8988T (cell line): Measurements from ENCODE around the gene HOXC4.

Experiments
- DNase-seq: peaks from one replicate; pipeline ENCODE4 v3.0.0; 2011

Gene HOXC4

GRCh38 chr12:54016051-54016450 is 37.6 kb upstream of the HOXC4 start:
- no peak for DNase-seq

DNA sequence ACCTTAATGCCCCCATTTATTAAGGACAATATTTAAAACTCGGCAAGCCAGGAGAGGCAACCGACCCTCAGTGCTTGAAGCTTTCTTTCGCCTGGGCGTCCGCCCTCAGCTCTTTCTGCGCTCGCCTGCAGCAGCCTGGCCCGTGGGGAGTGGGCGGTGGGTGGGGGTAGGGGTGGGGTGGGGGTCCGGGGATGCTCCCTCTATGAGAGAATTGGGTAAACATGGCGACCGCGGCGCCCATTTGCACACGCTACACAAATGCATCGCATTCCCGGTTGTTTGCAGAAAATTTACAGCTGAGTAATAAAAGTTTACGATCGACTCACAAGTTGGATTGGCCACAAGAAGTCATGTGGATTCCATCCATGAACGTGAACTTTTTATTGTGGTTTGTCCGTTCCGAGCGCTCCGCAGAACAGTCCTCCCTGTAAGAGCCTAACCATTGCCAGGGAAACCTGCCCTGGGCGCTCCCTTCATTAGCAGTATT is 37.1 kb upstream of the HOXC4 start:
- DNase-seq: no peak

DNA sequence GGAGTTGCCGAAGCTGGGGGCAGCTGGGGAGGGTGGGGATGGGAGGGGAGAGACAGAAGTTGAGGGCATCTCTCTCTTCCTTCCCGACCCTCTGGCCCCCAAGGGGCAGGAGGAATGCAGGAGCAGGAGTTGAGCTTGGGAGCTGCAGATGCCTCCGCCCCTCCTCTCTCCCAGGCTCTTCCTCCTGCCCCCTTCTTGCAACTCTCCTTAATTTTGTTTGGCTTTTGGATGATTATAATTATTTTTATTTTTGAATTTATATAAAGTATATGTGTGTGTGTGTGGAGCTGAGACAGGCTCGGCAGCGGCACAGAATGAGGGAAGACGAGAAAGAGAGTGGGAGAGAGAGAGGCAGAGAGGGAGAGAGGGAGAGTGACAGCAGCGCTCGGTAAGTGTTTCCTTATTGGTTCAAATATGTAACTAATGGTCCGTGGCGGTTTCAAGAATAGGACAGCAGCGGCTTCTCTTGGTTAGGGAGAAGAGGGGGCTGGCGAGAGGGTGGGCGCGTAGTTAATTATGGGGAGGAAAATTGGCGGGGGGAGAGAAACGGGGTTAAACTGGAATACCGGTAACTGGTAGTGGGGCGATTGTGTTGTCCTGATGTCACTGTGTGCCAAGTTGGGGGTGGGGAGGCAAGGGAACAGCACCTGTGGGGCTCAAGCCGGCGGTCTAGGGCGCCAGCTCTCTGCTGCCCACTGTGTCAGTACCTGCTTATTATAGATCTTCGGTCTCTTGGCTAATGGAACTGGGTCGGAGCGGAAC is 36.4 kb upstream of the HOXC4 start:
- DNase-seq: peak; percentile 80

DNA sequence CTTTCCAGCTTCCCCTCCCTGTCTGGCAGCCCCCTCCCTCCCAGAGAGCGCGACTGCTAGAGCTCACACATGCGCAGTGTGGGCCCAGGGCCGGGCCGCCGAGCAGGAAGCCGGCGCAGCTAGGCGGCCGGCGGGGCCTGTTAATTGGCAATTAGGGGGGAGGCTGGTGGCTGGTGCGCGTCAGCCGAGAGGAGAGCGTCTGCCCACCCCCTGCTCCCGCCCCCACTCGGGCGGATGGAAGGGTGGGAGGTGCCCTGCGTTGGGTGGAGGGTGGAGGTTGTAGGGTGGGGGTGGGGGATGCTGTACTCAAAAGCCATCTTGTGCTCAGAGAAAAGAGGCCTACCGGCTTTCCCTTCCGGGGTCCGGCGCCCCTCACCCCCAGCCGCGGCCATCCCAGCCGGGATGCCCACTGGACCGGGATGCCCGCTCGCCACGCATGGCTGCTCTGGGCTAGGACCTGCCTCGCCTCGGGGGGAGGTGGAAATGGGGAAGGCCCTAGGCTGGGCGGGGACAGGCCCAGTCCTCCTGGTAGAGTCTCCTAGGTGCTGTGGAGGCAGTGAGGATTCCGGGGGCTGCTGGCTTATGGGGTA is 35.7 kb upstream of the HOXC4 start:
- DNase-seq: peak; percentile 95

DNA sequence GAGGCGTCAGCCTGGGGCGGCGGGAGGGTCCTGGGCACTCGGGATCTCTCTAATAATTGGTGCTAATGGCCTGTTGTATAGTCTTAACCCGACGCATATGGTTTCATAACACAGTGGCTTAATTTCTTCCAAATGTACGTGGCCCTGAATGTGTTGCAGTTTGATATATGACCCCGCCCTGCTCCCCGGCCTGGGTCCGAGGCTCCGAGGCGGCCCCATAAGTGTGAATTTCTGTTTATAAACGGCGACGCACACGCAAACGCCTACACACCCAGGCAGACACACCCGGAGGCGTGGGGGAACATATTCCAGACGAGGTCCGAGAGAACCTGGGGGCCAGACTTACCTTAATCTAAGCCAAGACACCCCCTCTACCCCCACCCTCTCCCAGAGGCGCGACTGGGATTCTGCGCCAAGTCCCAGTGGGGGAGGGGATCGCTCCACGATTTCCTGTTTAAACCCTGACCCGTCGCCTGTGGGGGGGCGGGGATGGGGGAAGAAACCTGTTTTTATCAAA is 35.1 kb upstream of the HOXC4 start:
- DNase-seq: no peak

GRCh38 chr12:54019091-54019811 is 34.4 kb upstream of the HOXC4 start:
- no peak for DNase-seq

DNA sequence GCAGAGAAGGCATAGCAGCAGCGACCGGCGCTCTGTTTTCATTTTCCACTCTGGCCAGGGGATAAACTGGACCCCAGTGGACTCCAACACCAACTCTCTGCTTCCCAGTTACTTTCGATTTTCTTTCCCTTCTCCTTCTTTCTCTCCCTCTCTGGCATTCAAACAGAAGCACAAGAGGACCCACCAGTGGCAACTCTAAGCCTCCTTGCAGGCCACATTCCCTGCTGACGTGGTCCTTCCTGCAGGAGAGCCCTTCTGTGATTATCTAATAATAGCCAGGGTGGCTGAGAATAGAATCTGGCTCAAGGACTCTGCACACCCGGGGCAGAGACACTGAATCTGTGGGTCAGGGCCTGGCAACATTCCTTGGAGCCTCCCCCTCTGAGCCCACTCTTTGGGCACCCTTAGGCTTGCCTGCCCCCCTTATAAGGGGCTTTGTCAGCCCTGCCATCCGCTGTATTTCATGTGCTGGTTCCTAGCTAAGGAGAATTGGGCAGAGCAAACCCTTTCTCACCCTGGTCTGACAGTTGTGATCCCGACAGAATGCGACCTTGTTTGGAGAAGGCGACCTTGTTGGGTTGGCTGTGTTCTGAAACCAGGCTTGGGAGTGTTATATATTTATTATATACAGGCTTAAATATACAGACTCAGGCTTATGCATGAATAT is 33.6 kb upstream of the HOXC4 start:
- no peak for DNase-seq

DNA sequence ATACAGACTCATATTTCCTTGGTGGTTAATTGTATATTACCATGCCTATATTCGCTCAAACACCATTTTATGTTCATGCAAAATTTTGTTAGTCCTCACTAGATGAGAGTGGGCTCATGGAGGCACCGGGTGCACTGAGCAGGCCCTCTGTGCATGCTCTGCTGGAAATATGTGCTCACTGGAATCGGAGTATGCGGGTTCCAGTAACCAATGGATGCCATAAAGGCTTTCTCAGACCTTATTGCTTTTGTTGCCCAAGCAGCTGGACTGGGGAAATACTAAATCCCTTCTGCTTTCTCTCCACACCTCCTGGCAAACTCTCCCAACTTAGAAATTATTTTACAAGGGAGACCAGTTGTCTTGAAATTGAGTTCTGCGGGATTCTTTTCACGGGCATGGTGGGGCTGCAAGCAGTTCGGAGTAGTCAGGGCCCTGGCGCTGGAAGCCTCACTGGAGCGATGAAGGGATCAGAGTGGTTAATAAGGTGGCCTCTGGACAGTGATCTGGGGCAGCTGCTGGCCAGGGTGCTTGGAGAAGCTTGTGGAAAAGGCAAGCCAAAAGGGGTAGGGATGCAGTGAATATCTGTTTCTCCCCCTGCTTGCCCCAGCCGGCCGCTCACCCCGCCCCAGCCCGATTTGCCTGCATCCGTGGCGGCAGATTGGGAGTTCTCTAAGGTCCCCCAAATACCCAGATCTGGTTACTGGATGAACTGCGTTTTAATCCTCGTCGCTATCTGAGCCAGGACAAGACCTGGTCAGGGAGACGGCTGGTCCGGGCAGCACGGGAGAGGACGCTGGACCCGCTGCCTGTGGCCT is 32.8 kb upstream of the HOXC4 start:
- no peak for DNase-seq

GRCh38 chr12:54021432-54022013 is 32.1 kb upstream of the HOXC4 start:
- no peak for DNase-seq

DNA sequence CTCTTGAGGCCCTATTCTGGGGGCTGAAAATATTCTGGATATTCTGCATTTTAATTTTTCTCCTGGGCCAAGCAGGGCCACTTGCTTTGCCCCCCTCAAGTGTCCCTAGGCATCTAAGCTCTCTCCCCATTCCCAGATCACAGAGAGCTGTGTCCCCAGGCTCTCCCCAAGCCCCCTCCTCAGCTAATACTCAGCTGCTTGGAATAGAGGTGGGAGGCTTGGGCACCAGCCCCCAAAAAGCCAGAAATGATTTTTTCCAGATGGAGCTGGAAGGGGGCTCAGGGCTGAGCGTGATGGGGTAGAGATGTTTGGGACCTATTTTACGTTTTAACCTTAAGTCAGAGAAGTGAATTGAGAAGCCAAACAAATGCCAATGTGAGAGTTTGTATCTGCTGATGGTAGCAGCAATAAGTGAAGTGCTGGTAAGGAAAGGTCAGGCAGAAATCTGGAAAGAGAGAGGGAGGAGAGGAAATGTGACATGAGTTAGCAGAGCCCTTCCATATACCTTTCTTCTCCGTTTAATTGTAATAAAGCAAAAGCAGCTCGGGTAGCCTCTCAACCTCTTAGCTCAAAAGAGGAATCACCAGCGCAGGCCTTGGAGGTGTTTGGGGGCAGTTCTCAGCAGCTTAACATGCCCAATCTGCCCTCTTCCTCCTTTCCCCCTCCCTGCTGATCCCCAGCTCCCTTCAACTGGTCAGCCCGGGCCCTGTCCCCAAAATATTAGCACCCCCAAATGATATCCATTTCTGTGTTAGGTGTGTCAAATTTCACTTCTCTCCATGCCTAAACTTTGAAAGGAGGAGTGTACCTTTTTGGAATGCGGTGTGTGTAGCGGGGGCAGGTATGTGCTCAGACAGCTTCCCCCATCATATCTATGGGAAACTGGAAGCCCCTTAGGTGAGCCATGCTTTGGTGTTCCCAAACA is 30.4 kb upstream of the HOXC4 start:
- no peak for DNase-seq

DNA sequence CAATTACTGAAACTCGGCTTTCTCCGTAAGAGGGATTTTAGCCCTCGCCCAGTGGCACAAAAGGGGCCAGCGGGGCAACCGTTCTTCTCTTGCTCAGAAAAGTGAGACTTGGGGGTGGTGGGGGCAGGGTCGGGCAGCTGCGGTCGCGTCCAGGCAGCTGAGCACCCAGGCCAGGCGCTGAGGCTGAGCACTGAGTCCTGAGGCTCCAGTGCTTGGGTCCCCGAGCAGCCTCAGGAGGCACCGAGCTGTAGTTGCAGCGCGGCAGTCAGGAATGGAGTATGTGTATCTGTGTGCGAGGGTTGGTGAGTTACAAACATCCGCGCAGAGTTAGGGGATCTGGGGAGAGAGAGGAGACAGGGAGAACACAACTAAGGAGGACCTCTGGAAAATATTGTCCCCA is 29.5 kb upstream of the HOXC4 start:
- no peak for DNase-seq

- DNase-seq: no peak
Measured at GRCh38 chr12:54024581-54025305, 28.9 kb upstream of the HOXC4 start.

DNA sequence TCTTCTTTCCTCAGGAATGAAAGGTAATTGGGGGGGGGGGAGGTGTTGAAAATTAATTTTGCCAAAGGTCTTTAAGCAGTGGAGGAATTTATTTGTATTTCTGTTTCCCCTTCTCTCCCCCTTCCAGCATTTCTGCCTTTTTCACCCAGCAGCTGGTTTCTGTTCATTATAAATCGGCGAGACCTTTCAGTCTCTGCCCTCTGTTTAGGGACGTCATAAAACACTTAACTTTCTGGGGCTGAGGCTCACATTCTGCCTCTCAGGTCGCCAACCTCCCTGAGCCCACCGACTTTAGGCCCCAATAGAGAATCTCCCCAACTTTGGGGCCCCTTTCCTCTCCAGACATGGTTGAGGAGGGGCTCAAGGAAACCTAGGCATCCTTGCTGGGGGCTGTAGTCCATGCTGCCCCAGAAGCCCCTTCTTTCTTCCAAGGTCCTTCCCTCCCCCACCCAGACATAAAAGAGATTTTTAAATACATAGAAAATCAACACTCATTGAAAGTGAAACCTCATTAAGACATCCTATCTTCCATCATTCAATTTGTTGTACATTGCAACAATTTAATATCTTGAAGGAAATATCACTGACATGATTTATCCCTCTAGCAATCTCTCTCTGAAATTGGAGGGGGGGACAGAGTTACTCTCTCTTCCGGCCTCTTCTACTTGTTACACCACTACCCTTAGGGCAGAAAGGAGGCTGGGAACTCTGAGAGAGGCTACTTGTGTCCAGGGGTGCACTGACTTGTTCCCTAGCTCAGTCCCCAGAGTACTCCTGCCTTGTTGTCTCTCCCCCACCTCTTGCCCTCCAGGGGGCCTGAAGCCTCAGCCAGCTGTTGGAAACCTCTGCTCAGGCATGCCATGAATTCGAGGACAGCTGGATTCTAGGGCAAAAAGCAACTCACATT is 27.9 kb upstream of the HOXC4 start:
- no peak for DNase-seq

DNA sequence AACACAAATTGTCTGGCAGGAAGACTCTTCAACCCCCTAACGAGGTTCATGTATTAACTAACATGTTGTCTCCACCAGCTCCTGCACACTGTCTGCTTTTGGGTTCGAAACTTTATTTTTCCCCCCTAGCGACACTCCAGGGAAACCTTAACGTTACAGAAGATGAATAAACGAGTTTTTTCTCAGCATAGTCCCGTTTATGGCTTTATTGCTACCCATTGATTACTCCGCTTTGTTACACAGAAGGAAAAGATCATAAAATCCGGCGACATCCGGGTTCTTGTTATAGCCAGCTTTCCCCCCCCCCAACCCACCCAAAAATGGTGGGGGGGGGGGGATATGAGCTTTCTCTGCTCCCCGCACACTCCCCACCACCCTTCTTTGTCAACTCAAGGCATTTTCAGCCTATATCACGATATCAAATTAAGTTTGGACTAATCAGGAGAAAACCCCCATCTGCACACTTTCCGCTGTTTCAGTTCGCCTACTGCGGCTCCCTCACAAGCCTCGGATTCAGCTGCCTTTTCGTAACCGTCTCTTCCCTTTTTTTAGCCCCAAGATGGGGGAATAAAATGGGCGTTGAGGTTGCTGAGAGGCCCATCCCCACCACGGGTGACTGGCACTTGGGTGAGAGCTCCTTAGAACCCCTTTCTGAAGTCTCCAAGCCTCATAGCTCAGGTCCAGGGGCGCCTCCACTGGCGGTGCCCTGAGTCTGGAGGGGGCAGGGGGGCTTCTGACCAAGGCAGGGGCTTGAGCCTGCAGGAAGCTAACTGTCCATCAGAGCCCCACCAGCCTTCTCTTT is 26.8 kb upstream of the HOXC4 start:
- DNase-seq: no peak

DNA sequence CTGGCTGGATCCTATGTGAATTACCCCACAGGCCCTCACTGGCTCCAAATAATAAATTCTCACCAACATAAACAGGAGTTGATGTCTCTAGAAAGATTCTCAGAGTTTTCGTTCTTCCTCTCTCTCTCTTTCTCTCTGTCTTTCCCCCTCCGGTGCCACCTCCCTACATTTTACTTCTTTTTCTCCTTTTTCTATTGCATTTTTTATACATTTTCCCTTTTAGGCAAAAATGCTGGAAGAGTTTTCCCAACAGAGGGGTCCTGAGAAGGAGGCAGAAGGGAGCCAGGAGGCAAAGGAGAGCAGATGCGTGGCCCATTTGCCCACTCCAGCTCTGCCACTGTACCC is 26.2 kb upstream of the HOXC4 start:
- DNase-seq: no peak

DNA sequence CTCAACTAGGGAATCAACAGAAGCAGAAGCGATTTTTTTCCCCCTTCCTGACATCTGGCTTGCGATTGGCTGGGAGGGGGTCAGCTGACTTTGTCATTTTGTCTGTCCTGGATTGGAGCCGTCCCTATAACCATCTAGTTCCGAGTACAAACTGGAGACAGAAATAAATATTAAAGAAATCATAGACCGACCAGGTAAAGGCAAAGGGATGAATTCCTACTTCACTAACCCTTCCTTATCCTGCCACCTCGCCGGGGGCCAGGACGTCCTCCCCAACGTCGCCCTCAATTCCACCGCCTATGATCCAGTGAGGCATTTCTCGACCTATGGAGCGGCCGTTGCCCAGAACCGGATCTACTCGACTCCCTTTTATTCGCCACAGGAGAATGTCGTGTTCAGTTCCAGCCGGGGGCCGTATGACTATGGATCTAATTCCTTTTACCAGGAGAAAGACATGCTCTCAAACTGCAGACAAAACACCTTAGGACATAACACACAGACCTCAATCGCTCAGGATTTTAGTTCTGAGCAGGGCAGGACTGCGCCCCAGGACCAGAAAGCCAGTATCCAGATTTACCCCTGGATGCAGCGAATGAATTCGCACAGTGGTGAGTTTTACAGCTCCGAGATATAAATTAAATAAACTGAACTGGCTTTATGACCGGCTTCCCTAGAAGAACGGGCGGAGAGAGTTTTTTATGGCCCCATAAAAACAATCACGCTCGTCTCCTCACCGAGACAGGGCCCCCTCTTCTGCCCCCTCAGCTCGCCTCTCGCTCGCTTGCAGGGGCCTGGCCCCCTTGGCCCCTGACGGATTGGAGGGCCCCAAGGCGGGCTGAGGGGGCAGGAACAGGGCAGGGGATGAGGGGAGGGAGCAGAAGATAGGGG is 25.1 kb upstream of the HOXC4 start, which contains the start of gene HOXC6:
Gene HOXC6 (plus strand): TSS at position 127 of the 888 bp plus-strand sequence. CDS start 82 bp downstream, at position 209.
- peak; percentile 86 for DNase-seq
